CD4-positive, alpha-beta T cell treated with Interferon alpha-2 for 1 hour (primary cell): ENCODE data around the gene TMEM61.
"Not testable (repeated sequence)": the region's sequence is repeated elsewhere in the genome, so short reads cannot be mapped to it uniquely, and the experiment has no call there.

Experiments used
- DNase-seq, 2 donors: peaks; one replicate each; pipeline ENCODE4 v3.0.0-alpha.2; 2020 to 2022

The TMEM61 gene

DNA sequence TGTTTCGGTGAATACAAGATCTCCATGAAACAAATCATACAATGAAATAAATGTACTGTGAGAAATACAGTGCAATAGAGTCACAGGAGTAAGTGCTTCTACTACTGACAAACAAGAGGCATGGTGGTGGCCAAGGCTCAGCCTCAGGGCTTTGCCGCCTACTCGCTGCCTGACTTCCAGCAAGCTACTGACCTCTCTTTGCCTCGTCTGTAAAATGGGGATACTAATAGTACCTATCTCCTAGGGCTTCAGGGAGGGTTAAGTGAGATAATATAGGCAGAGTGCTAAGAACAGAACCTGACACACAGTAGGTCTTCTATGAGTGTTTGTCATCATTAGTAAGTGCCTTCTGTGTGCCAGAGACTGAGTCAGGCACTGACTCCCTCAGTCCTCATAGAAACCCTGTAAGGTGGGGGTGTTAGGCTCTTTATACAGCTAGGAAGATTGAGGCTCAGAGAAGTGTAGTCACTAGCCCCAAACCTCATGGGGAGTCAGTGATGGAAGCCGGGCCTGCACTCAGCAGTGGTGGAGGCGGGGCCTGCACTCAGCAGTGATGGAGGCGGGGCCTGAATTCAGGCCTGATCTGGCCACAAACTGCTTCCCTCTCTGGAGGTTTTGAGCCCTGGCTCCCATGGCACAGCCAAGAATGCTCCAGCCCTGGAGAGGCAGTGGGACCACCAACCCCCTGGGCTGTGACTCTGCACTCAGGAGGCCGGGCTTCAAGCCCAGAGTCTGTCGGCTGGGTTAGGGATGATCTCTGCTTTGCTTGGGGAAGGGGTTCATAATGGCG is 25.1 kb downstream of the TMEM61 start:
- DNase-seq: no peak

DNA sequence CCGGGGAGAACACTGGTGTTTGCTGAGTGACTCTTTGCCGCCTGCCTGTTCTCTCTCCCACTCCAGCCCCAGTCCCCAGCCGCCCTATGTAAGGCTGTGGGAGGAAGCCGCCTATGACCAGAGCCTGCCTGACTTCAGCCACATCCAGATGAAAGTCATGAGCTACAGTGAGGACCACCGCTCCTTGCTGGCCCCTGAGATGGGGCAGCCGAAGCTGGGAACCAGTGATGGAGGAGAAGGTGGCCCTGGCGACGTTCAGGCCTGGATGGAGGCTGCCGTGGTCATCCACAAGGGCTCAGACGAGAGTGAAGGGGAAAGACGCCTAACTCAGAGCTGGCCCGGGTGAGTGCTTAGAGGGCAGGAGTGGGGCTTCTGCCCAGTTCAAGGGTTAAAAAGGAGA is 26.5 kb downstream of the TMEM61 start:
- DNase-seq: no peak

DNA sequence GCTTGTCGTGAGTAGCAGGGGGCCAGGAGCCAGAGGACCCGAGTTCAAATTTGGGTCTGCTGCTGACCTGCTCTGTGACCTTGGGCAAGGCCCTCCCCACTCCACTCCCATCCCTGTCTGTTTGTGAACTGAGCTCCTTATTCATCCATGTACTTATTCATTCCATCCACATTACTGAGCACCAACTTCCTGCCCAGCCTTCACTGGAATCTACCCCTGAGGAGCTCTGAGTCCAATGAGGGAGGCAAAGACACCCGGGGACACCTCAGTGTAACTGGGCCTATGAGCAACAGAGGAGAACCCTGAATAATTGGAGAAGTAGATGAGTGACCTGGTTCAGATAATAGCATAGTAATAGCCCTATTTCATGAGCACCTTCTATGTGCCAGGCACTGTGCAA is 27.2 kb downstream of the TMEM61 start:
- no peak for DNase-seq

DNA sequence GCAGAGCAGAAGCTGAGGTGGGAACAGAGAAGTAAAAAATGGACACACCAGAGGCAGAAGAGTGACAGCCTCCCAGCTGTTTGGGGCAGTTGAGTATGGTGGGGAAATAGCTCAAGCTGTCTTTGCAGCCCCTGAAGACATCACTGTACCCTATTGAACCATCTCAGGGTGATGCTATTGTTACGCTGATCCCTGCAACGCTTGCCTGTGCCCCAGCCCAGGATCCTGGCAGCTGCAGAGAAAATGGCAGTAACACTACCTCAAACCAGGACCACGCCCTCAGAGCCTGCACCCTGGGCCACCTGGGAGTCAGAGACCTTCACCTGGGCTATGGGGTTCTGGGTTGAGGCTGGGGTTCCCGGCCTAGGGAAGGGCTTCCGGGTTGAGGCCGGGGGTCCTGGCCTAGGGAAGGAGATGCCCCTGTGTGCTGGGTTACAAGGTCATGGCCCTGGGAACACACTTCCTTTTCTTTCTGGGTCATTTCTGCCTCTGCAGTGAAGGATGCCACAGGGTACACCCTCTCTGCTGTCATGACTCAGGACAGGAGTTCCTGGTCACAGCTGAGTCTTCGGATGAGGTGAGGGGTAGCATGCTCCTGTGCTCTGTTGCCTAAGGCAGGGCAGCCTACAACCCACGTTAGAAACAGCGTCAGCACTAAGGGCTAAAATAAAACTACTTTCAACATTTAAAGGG is 29.9 kb downstream of the TMEM61 start:
- DNase-seq: no peak

GRCh38 chr1:55010887-55011217 is 30.4 kb downstream of the TMEM61 start:
- no peak for DNase-seq

GRCh38 chr1:55012661-55013060 is 32.2 kb downstream of the TMEM61 start:
- DNase-seq: no peak

DNA sequence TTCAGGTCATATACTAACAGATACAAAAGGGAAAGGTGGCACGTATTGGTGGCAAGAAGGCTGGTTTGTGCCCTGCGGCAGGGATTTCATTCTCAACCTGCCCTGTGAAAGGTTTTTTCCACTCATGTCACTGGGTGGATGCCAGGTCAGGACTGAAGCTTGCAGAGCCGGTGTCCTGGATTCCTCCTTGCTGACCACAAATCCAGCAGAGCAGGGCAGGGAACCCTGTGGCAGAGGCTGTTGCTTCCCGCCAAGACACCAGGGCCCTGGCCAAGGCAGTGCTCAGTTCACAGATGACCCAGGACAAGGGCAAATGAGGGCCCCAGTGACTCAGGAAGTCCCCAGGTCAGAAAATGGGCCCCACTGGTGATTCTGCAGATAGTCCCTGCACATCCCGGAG is 34.7 kb downstream of the TMEM61 start:
- DNase-seq: no peak

DNA sequence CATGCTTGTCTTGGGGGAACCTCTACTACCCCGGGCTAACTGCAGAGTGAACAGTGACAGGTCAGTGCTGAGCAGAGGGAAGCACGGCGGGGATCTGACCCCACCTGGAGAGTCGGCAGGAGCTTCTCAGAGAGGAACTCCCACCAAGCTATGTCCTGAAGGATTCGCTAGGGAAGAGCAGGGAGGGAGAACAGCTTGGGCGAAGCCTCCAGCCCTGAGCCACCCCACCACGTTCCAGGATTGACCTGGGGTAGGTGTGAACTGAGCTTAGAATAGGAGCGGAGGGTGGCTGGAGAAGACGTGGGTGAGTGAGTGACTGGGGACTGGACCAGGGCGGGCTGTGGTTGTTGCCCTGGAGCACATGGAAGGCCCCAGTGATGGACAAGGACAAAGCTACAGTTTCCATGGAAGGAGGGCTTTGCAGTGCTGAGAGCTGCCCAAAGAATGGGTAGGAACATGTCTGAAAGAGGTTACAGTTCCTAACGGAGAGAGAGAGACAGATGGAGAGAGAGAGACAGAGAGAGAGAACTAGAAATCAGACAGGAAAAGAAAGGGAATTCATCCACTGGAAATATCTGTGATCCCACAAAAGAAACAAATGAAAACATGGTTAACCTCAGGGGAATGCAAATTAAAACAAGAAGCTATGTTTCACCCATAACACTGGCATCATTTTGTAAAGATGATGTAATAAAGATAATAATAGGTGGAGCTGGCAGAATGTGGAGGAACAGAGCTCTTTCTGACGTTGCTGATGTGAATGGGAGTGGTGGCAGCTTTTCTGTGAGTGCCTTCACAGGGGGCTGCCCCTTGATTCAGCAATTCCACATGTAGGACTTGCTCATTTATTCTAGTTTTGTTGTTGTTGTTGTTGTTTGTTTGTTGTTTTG is 35.5 kb downstream of the TMEM61 start:
- no peak for DNase-seq

GRCh38 chr1:55018395-55018794 is 38.0 kb downstream of the TMEM61 start:
- no peak for DNase-seq

- DNase-seq: peak; percentile 58 to 60
Observed at GRCh38 chr1:55021942-55022546, 41.6 kb downstream of the TMEM61 start.

- DNase-seq: not testable (repeated sequence)
Observed at GRCh38 chr1:55024163-55024562, 43.7 kb downstream of the TMEM61 start.

GRCh38 chr1:55026682-55027081 is 46.3 kb downstream of the TMEM61 start:
- DNase-seq: not testable (repeated sequence)

- not testable (repeated sequence) for DNase-seq
Observed at GRCh38 chr1:55031098-55031497, 50.7 kb downstream of the TMEM61 start.

- no peak for DNase-seq
Observed at GRCh38 chr1:55033265-55033614, 52.8 kb downstream of the TMEM61 start.

- no peak for DNase-seq
Observed at GRCh38 chr1:55034476-55035133, 54.2 kb downstream of the TMEM61 start.

DNA sequence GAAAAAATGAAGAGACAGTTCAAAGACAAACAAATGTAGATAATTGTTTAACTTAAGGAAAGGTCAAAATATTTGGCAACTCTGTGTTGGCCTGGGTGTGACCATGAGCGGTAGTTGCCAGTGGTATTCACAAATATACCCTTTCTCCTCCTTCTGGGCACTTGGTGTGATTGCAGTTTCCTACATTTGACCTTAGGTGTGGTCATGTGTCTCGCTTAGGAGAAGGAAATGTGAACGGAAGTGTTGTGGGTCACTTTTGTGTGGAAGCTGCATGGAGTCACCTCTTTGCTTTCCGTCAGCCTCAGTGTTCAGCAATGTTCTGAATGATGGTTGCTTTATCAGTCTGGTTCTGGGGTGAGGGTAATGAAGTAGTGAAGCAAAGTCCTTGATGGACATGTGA is 55.5 kb downstream of the TMEM61 start:
- no peak for DNase-seq

DNA sequence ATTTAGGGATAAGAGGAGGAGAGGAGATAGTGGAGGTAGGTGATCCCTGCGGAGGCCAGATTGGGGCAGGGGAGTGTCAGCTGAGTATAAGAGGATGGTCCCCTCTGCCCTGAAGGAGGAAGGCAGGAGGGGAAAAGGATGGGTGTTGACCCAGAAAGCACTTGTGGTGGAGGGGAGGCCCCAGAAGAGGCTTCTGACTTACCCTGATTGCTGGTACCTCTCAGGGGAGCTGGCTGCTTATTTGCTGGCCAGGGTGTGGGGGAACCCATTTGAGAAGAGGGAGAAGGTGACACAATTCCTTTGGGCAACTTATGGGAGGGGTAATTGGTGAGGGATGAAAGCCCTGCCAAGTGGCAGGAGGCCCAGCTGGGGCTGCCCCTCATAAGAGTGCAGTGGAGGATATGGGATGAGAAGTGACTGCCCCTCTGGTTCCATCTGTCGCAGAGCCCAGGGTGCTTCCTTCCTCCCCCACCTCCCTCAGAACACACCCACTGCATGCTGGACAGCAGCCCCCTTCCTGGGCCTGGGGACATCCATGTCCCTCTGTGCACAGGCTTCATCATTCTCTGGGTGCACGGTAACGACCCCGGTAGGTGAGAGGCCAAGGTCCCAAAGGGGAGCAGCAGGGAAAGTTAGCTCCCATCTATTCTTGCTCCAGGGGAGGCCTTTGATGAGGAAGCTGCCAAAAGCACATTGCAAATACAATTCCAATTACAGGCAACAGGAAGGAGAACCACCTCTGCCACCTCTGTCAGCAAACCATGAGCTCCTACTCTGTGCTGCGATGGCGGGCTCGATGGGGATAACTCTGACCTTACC is 57.5 kb downstream of the TMEM61 start:
- DNase-seq: no peak

GRCh38 chr1:55038552-55038838 is 58.1 kb downstream of the TMEM61 start:
- no peak for DNase-seq

DNA sequence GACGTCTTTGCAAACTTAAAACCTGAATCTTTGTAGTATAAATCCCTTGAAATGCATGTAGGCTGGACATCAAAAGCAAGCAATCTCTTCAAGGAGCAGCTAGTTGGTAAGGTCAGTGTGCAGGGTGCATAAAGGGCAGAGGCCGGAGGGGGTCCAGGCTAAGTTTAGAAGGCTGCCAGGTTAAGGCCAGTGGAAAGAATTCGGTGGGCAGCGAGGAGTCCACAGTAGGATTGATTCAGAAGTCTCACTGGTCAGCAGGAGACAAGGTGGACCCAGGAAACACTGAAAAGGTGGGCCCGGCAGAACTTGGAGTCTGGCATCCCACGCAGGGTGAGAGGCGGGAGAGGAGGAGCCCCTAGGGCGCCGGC is 58.5 kb downstream of the TMEM61 start:
- DNase-seq: no peak

- no peak for DNase-seq
Observed at GRCh38 chr1:55039342-55040082, 59.1 kb downstream of the TMEM61 start, which contains the start of gene PCSK9. Gene PCSK9, plus strand, starts transcription at chr1:55039548. Its CDS starts 290 bp downstream, at chr1:55039838.
